Lung (tissue), 12 donors: ENCODE data around the gene CDKN2B-AS1. TPM values are rescaled to one million over a fixed set of nuclear protein-coding genes. Genes with fewer than 3 reads are reported as not detected.

Source experiments
- ATAC-seq: fragments of 200-7000 bp; cut with Tn5 transposase; one replicate; pipeline ENCODE4 v1.9.1; 2020; ENCODE audit warnings: moderate number of reproducible peaks; ENCODE audit not compliant: insufficient read depth, low FRiP score
- DNase-seq, 3 donors: peaks; one replicate each; pipeline ENCODE4 v3.0.0-alpha.2; 2013 to 2017
- H3K27ac ChIP-seq, 2 donors: one replicate each; pipeline ENCODE4 v1.5.1; 2013; ENCODE audit warnings: mild to moderate bottlenecking in 2 of 2, moderate library complexity in 2 of 2, control low read depth in 1 of 2, inconsistent platforms in 1 of 2, low read depth in 1 of 2, low read length in 1 of 2
- H3K27me3 ChIP-seq, 3 donors: one replicate each; pipeline ENCODE4 v1.5.1; 2013; ENCODE audit warnings: low read length in 2 of 3; ENCODE audit not compliant: control insufficient read depth in 3 of 3, insufficient read depth in 3 of 3
- H3K36me3 ChIP-seq, 4 donors: one replicate each; pipeline ENCODE4 v1.5.1; 2013; ENCODE audit warnings: low read length in 4 of 4, mild to moderate bottlenecking in 1 of 4, moderate library complexity in 1 of 4; ENCODE audit not compliant: control insufficient read depth in 4 of 4, insufficient read depth in 4 of 4
- H3K4me1 ChIP-seq, 5 donors: one replicate each; pipeline ENCODE4 v1.5.1; 2013; ENCODE audit warnings: low read length in 5 of 5, mild to moderate bottlenecking in 2 of 5, moderate library complexity in 1 of 5; ENCODE audit not compliant: control insufficient read depth in 5 of 5, insufficient read depth in 5 of 5
- H3K4me3 ChIP-seq: one replicate; pipeline ENCODE4 v1.5.1; 2013; ENCODE audit warnings: mild to moderate bottlenecking, control low read depth, moderate library complexity
- H3K9ac ChIP-seq, 2 donors: one replicate each; pipeline ENCODE4 v1.5.1; 2013; ENCODE audit warnings: low read length in 2 of 2, control low read depth in 1 of 2; ENCODE audit not compliant: insufficient read depth in 1 of 2
- H3K9me3 ChIP-seq, 4 donors: one replicate each; pipeline ENCODE4 v1.5.1; 2013; ENCODE audit warnings: low read length in 3 of 4, mild to moderate bottlenecking in 1 of 4, moderate library complexity in 1 of 4; ENCODE audit not compliant: control insufficient read depth in 4 of 4, insufficient read depth in 3 of 4
- WGBS, 2 donors: extraction: QIAGEN DNeasy Blood & Tissue Kit; methylation state at CpG; one replicate each; pipeline ENCODE4 v1.1.7; 2013; 5-methylcytosine and 5-hydroxymethylcytosine counted together
- polyA plus RNA-seq, 2 donors: library from polyadenylated mRNA; stranded (reverse); fragments of 200-250 nt; gene quantifications; one replicate each; pipeline ENCODE4 v1.2.1, GENCODE V29; 2013
- total RNA-seq, 2 donors: library from RNA; depleted of rRNA in 1 of 2; stranded (reverse); fragments of >200 nt in 1 of 2; gene quantifications; one replicate each; pipeline ENCODE4 v1.2.1, GENCODE V29; 2014 to 2021
- TF ChIP-seq, protein P1 (sequence below): IDR thresholded peaks from 2 replicates; pipeline ENCODE4 v1.5.1; 2012; ENCODE audit warnings: mild to moderate bottlenecking; ENCODE audit errors: control extremely low read depth, extremely low read depth
- donor health status: control.
- donor health status: control.
- donor health status: Bipolar disorder and iron deficiency.
- donor health status: healthy.
- donor health status: DM: yes; HTN: yes; CAD: no.

CDKN2B-AS1 gene
- total and polyA plus RNA-seq, 4 donors: 0.32 to 1.2 (median 0.59) TPM

DNA sequence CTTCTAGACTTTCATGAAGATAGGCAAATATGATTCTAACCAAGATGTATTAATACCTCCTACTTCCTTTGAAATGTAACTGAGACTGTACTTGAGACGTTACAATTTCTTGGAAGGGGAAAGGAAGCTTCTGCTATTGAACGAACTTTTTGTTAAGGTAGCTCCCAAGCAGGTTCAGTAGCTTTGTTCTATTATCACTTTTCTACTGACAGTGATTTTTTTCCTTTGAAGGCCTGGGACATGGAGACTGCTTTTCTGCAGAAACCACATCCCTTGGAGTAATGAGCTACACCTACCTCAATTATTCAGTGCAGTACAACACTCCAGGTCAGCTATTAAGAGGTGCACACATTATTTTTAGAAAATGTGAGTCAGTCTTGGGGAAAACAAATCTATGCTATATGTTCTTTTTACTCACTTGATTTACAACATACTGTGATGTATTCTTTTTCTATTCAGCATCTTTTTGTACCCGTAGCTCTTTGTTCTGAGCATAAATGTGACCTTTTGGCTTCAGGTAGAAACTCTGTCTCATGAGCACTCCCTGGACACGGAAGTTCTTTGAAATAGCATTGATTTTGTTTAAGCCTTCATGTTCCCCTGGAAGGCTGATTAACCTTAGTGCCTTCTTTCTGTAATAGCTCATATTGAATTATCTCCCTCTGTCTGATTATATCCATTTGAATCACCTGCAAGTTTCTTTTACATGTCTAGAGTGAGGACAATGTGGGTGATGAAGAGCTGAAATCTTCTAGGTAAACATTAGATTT lies 71.0 kb downstream of the CDKN2B-AS1 start:
- 51 to 65% methylated on average over 4 of the region's 4 CpGs for WGBS, 2 donors
- H3K9ac ChIP-seq: no peak overlapping the region

DNA sequence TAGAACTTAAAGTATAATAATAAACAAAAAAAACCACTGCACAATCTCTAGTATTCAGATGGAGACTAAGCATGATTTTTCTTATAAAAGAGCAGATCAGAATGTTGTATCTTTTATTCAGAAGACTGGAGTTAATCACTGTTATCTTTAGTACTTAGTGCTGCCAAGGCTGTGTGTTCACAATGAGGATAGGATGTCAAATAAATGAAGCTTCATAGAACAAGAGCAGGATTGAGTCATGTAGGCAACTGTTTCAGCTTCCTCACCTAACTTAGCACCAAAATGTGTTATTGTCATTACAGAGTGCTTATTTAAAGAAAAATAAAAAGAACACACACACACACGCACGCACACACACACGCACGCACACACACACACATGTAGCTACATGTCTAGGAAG lies 72.6 kb downstream of the CDKN2B-AS1 start:
- no peak overlapping the region for H3K4me3 ChIP-seq
- DNase-seq (no peak), ATAC-seq (no peak)
- 50 to 69% methylated on average over 4 of the region's 4 CpGs for WGBS, 2 donors
- H3K9ac ChIP-seq: no peak overlapping the region
- H3K36me3 ChIP-seq: no peaks in the 10 kb centered on the region
- TF ChIP-seq, protein P1, sequence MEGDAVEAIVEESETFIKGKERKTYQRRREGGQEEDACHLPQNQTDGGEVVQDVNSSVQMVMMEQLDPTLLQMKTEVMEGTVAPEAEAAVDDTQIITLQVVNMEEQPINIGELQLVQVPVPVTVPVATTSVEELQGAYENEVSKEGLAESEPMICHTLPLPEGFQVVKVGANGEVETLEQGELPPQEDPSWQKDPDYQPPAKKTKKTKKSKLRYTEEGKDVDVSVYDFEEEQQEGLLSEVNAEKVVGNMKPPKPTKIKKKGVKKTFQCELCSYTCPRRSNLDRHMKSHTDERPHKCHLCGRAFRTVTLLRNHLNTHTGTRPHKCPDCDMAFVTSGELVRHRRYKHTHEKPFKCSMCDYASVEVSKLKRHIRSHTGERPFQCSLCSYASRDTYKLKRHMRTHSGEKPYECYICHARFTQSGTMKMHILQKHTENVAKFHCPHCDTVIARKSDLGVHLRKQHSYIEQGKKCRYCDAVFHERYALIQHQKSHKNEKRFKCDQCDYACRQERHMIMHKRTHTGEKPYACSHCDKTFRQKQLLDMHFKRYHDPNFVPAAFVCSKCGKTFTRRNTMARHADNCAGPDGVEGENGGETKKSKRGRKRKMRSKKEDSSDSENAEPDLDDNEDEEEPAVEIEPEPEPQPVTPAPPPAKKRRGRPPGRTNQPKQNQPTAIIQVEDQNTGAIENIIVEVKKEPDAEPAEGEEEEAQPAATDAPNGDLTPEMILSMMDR: no peak
- no peaks in the 10 kb centered on the region for H3K4me1 ChIP-seq
- no peaks in the 10 kb centered on the region for H3K27me3 ChIP-seq
- no peak overlapping the region for H3K27ac ChIP-seq
- no peaks in the 10 kb centered on the region for H3K9me3 ChIP-seq

More for the DNA sequence above, 71.0 kb downstream of the CDKN2B-AS1 start:
- H3K36me3 ChIP-seq: no peaks in the 10 kb centered on the region
- TF ChIP-seq, protein P1: no peak
- H3K4me3 ChIP-seq: no peak overlapping the region
- H3K27me3 ChIP-seq: no peaks in the 10 kb centered on the region
- H3K4me1 ChIP-seq: no peaks in the 10 kb centered on the region
- H3K9me3 ChIP-seq: no peaks in the 10 kb centered on the region
- DNase-seq (no peak), ATAC-seq (no peak)
- no peak overlapping the region for H3K27ac ChIP-seq

DNA sequence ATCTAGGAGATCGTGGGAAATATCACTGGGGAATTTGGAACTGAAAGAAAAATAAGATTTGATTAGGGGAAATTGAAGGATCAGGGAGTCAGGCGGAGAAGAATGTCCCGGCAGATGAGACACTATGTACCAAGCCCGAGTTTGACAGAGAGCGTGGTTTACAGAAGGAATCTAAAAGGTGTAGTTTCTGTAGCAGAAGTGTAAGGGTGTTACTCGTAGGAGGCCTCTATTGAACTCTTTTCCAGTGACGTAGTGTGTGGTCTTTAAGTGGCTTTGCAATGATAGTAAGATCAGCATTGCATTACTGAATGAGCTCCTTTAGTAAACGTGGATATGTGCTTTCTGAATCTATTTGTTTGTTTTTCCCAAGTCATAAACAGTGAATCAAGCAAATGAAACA lies 73.8 kb downstream of the CDKN2B-AS1 start:
- no peaks in the 10 kb centered on the region for H3K9me3 ChIP-seq
- WGBS, 2 donors: 81 to 83% methylated on average over 8 of the region's 8 CpGs
- TF ChIP-seq, protein P1: no peak
- H3K36me3 ChIP-seq: no peaks in the 10 kb centered on the region
- H3K9ac ChIP-seq: no peak overlapping the region
- no peaks in the 10 kb centered on the region for H3K4me1 ChIP-seq
- no peak for ATAC-seq
- H3K27me3 ChIP-seq: no peaks in the 10 kb centered on the region
- DNase-seq: no peak
- H3K4me3 ChIP-seq: no peak overlapping the region
- no peak overlapping the region for H3K27ac ChIP-seq
